Fibroblast of skin of left quadriceps (primary cell): ENCODE results near the gene TMIGD2.
A peak's percentile ranks its signal among the peaks of the same experiment; 100 is the strongest.
"Not testable (repeated sequence)": the region's sequence is repeated elsewhere in the genome, so short reads cannot be mapped to it uniquely, and the experiment has no call there.

Experiments used
- DNase-seq, 2 experiments: peaks; one replicate each; pipeline ENCODE4 v3.0.0-alpha.2; 2013; ENCODE audit warnings: low read depth in 2 of 2

The TMIGD2 gene

GRCh38 chr19:4266253-4267000 lies 35.8 kb downstream of the TMIGD2 start:
- DNase-seq, result no peak

DNA sequence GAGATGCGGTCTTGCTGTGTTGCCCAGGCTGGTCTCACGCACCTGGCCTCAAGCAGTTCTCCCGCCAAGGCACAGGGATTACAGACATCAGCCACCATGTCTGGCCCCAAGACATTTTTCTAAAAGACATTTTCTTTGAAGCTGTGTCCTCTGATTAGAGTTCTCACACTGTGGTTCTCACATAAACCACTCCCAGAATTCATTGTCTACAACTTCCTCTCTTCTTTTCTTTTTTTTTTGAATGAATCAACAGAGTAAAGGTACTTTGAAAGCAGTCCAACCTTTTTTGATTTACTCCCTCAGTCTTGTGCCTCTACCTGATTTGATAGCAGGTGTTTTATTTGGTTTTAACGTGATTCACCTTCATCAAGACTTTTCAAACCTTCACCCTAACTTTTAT lies 37.4 kb downstream of the TMIGD2 start:
- no peak for DNase-seq

DNA sequence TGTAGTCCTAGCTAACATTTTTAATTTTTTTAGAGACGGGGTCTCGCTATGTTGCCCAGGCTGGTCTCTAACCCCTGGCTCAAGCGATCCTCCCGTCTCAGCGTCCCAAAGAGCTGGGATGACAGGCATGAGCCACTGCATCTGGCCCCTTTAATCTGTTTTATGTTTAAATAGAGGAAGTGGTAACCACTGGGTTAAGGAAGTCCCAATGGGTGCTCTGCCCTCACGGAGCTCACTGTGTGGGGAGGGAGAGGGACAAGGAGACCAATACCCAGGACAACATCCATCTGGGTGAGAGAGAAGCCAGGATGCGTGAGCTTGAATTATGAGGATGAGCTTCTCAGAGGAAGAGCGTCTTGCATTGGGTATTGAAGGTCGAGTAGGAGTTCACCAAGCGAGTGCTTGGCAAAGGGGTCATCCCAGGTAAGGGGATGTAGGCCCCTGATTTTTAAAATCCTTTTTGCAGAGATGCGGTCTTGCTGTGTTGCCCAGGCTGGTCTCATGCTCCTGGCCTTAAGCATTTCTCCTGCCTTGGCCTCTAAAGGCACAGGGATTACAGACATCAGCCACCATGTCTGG lies 41.5 kb downstream of the TMIGD2 start:
- DNase-seq, result no peak

DNA sequence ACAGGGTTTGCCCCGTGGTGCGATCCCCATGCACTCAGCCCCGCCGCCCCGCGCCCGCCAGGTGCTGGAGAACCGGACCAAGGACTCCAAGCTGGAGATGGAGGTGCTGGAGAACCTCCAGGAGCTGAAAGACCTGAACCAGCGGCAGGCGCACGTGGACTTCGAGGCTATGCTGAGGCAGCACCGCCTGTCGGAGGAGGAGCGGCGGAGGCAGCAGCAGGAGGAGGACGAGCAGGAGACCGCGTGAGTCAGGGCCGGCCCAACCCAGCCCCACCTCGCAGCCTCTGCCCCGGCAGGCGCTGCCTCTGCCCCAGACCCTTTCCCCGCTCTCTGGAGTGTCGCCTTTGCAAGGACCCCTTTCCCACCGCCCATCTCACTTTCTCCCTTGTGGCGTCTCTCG lies 44.0 kb downstream of the TMIGD2 start:
- DNase-seq, result no peak

DNA sequence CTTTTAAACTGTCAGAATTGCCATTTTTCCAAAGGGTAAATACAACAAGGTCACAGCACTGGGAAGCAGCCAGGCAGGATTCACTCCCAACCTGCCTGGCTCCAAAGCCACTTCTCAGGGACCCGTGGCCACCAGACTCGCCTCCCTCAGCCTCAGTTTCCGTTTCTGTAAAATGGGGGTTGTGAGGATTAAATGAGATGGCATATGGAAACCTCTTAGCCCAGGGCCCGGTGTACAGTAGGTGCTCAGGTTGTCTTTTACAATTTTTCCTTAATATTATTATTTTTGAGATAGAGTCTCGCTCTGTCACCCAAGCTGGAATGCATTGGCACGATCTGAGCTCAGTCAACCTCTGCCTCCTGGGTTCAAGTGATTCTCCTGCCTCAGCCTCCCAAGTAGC lies 45.2 kb downstream of the TMIGD2 start:
- DNase-seq, result no peak

DNA sequence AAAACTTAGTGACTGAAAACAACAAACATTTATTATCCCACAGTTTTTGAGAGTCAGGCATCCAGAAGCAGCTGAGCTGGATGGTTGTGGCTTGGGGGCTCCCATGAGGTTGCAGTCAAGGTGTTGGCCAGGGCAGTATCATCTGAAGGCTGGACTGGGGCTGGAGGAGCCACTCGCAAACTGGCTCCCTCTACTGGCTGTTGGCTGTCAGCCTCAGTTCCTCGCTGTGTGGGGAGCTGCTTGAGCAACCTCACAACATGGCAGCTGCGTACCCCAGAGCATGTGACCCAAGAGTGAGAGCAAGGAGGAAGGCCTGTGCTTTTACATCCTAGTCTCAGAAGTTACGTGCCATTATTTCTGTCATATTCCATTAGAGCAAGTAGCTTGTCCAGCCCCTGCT lies 45.6 kb downstream of the TMIGD2 start:
- no peak for DNase-seq

DNA sequence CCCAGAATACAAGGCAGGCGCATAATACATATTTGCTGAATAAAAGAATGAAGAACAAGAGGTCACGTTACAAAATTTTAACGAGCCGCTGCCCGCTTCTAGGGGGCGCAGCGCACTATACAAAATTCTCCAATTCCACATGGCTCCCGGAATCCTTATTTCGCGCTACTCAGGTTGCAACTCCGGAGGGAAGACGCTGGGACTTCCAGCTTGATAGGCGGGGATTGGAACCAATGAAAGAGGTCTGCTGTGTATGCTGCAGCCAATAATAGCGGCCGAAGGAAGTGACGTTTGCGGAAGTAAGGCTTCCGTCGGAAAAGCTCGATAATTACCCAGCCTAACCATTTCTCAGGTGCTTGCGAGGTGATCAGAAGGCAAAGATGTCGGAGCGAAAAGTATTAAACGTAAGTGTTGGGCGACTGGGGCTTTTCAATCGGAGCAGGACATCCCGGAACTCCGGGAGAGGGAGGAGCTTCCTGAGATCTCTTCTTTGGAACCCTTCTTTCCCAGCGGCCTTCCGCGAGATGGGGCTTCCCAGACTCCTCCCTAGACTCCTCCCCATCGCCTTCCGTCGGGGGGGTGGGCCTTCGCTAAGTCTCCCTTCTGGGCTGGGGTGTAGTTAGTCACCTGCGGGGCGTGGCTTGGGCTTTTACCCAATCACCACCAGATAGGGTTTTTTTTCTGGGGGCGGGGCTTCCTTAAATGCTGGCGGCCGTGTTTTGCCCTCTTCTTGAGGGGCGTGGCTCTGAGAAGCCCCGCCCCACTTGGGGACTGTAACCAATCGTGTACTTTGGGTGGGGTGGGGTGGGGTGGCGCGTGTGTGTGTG lies 55.2 kb downstream of the TMIGD2 start, which contains the start of gene YJU2:
Gene YJU2, plus strand, starts transcription at position 314 of the 827 bp plus-strand sequence. Its CDS starts 67 bp downstream, at position 381.
- DNase-seq, result peak; percentile 99

DNA sequence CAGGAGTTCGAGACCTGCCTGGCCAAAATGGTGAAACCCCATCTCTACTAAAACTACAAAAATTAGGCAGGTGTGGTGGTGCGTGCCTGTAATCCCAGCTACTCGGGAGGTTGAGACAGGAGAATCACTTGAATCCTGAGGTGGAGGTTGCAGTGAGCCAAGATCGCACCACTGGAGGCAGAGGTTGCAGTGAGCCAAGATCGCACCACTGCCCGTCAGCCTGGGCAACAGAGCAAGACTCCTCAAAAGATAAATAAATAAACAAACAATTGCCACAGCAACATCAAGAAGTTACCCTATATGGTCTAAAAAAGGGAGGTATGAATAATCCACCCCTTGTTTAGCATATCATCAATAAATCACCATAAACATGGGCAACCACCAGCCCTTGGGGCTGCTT lies 56.3 kb downstream of the TMIGD2 start:
- DNase-seq, result not testable (repeated sequence)
